CD4-positive, alpha-beta memory T cell (primary cell): Measurements from ENCODE around the gene PCIF1. TPM values are rescaled to one million over a fixed set of nuclear protein-coding genes. Genes with fewer than 3 reads are reported as not detected.

ENCODE experiments used
- CTCF ChIA-PET: fragments of 350-600 bp; sonication (Branson Sonifier 250); formaldehyde crosslinking; loops from one replicate; lab custom pipeline; 2021; ENCODE audit warnings: inconsistent platforms; ENCODE audit not compliant: partially characterized antibody; lab: Charles Lee
- POLR2A ChIA-PET: fragments of 350-600 bp; sonication (Branson Sonifier 250); formaldehyde crosslinking; loops from one replicate; lab custom pipeline; 2021; ENCODE audit not compliant: partially characterized antibody; lab: Charles Lee
- DNase-seq, 5 donors: peaks; one replicate each; pipeline versions ENCODE4 v3.0.0 to v3.0.0-alpha.2; 2020 to 2022; ENCODE audit warnings: mixed read lengths in 1 of 5
- H3K27ac ChIP-seq: one replicate; pipeline ENCODE4 v1.7.0; 2013; ENCODE audit warnings: low read depth, low read length
- H3K27me3 ChIP-seq: 2 replicates; pipeline ENCODE4 v1.7.0; 2013; ENCODE audit warnings: mild to moderate bottlenecking, low read length, moderate library complexity; ENCODE audit not compliant: insufficient read depth
- H3K36me3 ChIP-seq: 2 replicates; pipeline ENCODE4 v1.7.0; 2013; ENCODE audit warnings: mild to moderate bottlenecking, low read length, moderate library complexity; ENCODE audit not compliant: insufficient read depth
- H3K4me1 ChIP-seq: 2 replicates; pipeline ENCODE4 v1.7.0; 2013; ENCODE audit warnings: mild to moderate bottlenecking, low read length, moderate library complexity; ENCODE audit not compliant: insufficient read depth
- H3K4me3 ChIP-seq, 2 donors: one replicate each; pipeline ENCODE4 v1.7.0; 2013; ENCODE audit warnings: low read length in 2 of 2, mild to moderate bottlenecking in 1 of 2
- H3K9me3 ChIP-seq, 2 donors: one replicate each; pipeline ENCODE4 v1.7.0; 2013; ENCODE audit warnings: low read length in 2 of 2, control low read depth in 1 of 2; ENCODE audit not compliant: control insufficient read depth in 1 of 2
- H3K27ac Mint-ChIP-seq, 7 donors: one replicate each; pipeline ENCODE4 v1.8.0; 2020 to 2021; ENCODE audit warnings: mixed read lengths in 7 of 7, mild to moderate bottlenecking in 6 of 7, inconsistent platforms in 3 of 7, moderate library complexity in 3 of 7
- H3K27me3 Mint-ChIP-seq, 2 donors: one replicate each; pipeline ENCODE4 v1.8.0; 2020 to 2021; ENCODE audit warnings: mixed read lengths in 2 of 2
- H3K36me3 Mint-ChIP-seq, 2 donors: one replicate each; pipeline ENCODE4 v1.8.0; 2020 to 2021; ENCODE audit warnings: mixed read lengths in 2 of 2, inconsistent platforms in 1 of 2, mild to moderate bottlenecking in 1 of 2
- H3K4me1 Mint-ChIP-seq, 4 donors: one replicate each; pipeline ENCODE4 v1.8.0; 2020 to 2021; ENCODE audit warnings: mixed read lengths in 4 of 4, mild to moderate bottlenecking in 1 of 4
- H3K4me3 Mint-ChIP-seq, 8 donors: one replicate each; pipeline ENCODE4 v1.8.0; 2020 to 2021; ENCODE audit warnings: mixed read lengths in 8 of 8, mild to moderate bottlenecking in 7 of 8, moderate library complexity in 6 of 8, inconsistent platforms in 3 of 8
- H3K9me3 Mint-ChIP-seq, 8 donors: one replicate each; pipeline ENCODE4 v1.8.0; 2020 to 2021; ENCODE audit warnings: mixed read lengths in 8 of 8, mild to moderate bottlenecking in 5 of 8, inconsistent platforms in 3 of 8, moderate library complexity in 1 of 8
- intact Hi-C: fragments of 100-400 bp; cut with micrococcal nuclease; formaldehyde crosslinking; loops from one replicate; pipeline ENCODE4 v1.15.1; 2023
- polyA plus RNA-seq, 2 donors: library from polyadenylated mRNA; unstranded; fragments of 300-500 nt; fragmentation: Illumina TruSeq; gene quantifications; one replicate each; pipeline ENCODE4 v1.2.3, GENCODE V29; 2021
- total RNA-seq, 2 experiments: library from RNA; stranded (reverse); gene quantifications; one replicate each; pipeline ENCODE4 v1.2.3, GENCODE V29; 2021

Gene PCIF1
- total and polyA plus RNA-seq, 4 experiments from 2014 or later: 63.1 to 83.4 (median 70.2) TPM

GRCh38 chr20:45918779-45919537 is 15.5 kb upstream of the PCIF1 start:
- POLR2A ChIA-PET: interaction anchor here (1.0 kb wide), 2 partner anchors 15 to 31 kb away, joined by 4 read pairs; partner anchors contain the start of gene PCIF1
- intact Hi-C loops: no loop called here
- Mint-ChIP-seq H3K27me3 (peaks cover 24 to 31% of the 10 kb centered on the region in 2 donors), H3K27ac (peak overlapping the region in 1 of 7 donors; percentile 70), H3K4me1 (peaks cover 0 to 2% (median 0%) of the 10 kb centered on the region in 4 donors), H3K4me3 (no peak overlapping the region), H3K36me3 (no peaks in the 10 kb centered on the region), H3K9me3 (no peaks in the 10 kb centered on the region)
- H3K4me3 ChIP-seq: no peak overlapping the region
- CTCF ChIA-PET: interaction anchor here (1.2 kb wide), 1 partner anchor 120 kb away, joined by 4 read pairs; no protein-coding TSS in a partner anchor
- no peaks in the 10 kb centered on the region for H3K9me3 ChIP-seq
- H3K4me1 ChIP-seq: no peaks in the 10 kb centered on the region
- no peak overlapping the region for H3K27ac ChIP-seq
- no peak for DNase-seq
- no peaks in the 10 kb centered on the region for H3K36me3 ChIP-seq
- peaks cover 16% of the 10 kb centered on the region for H3K27me3 ChIP-seq

GRCh38 chr20:45919542-45920399 is 14.7 kb upstream of the PCIF1 start:
- Histone ChIP-seq H3K27ac (no peak overlapping the region), H3K9me3 (no peaks in the 10 kb centered on the region), H3K27me3 (peaks cover 12% of the 10 kb centered on the region), H3K4me1 (peaks cover 4% of the 10 kb centered on the region), H3K36me3 (no peaks in the 10 kb centered on the region), H3K4me3 (no peak overlapping the region)
- Mint-ChIP-seq H3K36me3 (no peaks in the 10 kb centered on the region), H3K9me3 (no peaks in the 10 kb centered on the region), H3K4me3 (no peak overlapping the region), H3K27ac (peak overlapping the region in 1 of 7 donors; percentile 70), H3K27me3 (peaks cover 17 to 24% of the 10 kb centered on the region in 2 donors), H3K4me1 (peaks cover 0 to 3% (median 0%) of the 10 kb centered on the region in 4 donors)
- intact Hi-C loops: no loop called here
- ChIA-PET POLR2A (interaction anchor here (1.0 to 1.5 kb wide), 3 partner anchors 15 to 30 kb away, joined by 4 to 5 read pairs (median 4); partner anchors contain the start of gene PCIF1), CTCF (interaction anchor here (1.2 to 1.5 kb wide), 2 partner anchors 14 to 121 kb away, joined by 4 to 5 read pairs; partner anchors contain the start of gene PCIF1)
- DNase-seq: no peak

GRCh38 chr20:45920462-45921336 is 13.8 kb upstream of the PCIF1 start:
- intact Hi-C loops: no loop called here
- Mint-ChIP-seq H3K27ac (peak overlapping the region in 1 of 7 donors; percentile 6), H3K27me3 (peaks cover 17 to 24% of the 10 kb centered on the region in 2 donors), H3K4me1 (peaks cover 0 to 3% (median 0%) of the 10 kb centered on the region in 4 donors), H3K36me3 (no peaks in the 10 kb centered on the region), H3K9me3 (no peaks in the 10 kb centered on the region), H3K4me3 (no peak overlapping the region)
- H3K4me3 ChIP-seq: no peak overlapping the region
- peaks cover 4% of the 10 kb centered on the region for H3K4me1 ChIP-seq
- H3K9me3 ChIP-seq: no peaks in the 10 kb centered on the region
- peaks cover 12% of the 10 kb centered on the region for H3K27me3 ChIP-seq
- ChIA-PET POLR2A (interaction anchor here (1.5 kb wide), 1 partner anchor 14 kb away, joined by 5 read pairs; the partner anchor contains the start of gene PCIF1), CTCF (interaction anchor here (1.3 to 1.5 kb wide), 2 partner anchors 13 to 121 kb away, joined by 3 to 5 read pairs; partner anchors contain the start of gene PCIF1)
- no peak overlapping the region for H3K27ac ChIP-seq
- no peaks in the 10 kb centered on the region for H3K36me3 ChIP-seq
- no peak for DNase-seq

- Histone ChIP-seq H3K4me1 (peaks cover 4% of the 10 kb centered on the region), H3K9me3 (no peaks in the 10 kb centered on the region), H3K27me3 (peaks cover 7% of the 10 kb centered on the region), H3K27ac (no peak overlapping the region), H3K4me3 (no peak overlapping the region), H3K36me3 (no peaks in the 10 kb centered on the region)
- ChIA-PET CTCF (interaction anchor here (1.3 to 1.5 kb wide), 2 partner anchors 12 to 122 kb away, joined by 3 to 5 read pairs; partner anchors contain the start of gene PCIF1), POLR2A (interaction anchor here (1.5 kb wide), 1 partner anchor 13 kb away, joined by 5 read pairs; the partner anchor contains the start of gene PCIF1)
- H3K4me3 Mint-ChIP-seq: no peak overlapping the region
- peak overlapping the region in 1 of 7 donors; percentile 21 for H3K27ac Mint-ChIP-seq
- intact Hi-C loops: no loop called here
- H3K4me1 Mint-ChIP-seq: peaks cover 0 to 3% (median 0%) of the 10 kb centered on the region in 4 donors
- peaks cover 16 to 20% of the 10 kb centered on the region in 2 donors for H3K27me3 Mint-ChIP-seq
- H3K36me3 Mint-ChIP-seq: no peaks in the 10 kb centered on the region
- DNase-seq: no peak
- no peaks in the 10 kb centered on the region for H3K9me3 Mint-ChIP-seq
These were observed 12.9 kb upstream of the PCIF1 start for GRCh38 chr20:45921337-45922189.

GRCh38 chr20:45924391-45925261 is 9.9 kb upstream of the PCIF1 start:
- no peak overlapping the region for H3K4me3 ChIP-seq
- no peak for DNase-seq
- H3K36me3 ChIP-seq: no peaks in the 10 kb centered on the region
- Mint-ChIP-seq H3K9me3 (no peaks in the 10 kb centered on the region), H3K27me3 (peaks cover 7 to 11% of the 10 kb centered on the region in 2 donors), H3K4me3 (no peak overlapping the region), H3K36me3 (no peaks in the 10 kb centered on the region), H3K4me1 (peaks cover 0 to 4% (median 2%) of the 10 kb centered on the region in 4 donors), H3K27ac (peak overlapping the region in 2 of 7 donors; percentile 3 to 31)
- intact Hi-C loops: no loop called here
- H3K27me3 ChIP-seq: peaks cover 7% of the 10 kb centered on the region
- POLR2A ChIA-PET: interaction anchor here (0.7 to 2.5 kb wide), 6 partner anchors 10 to 68 kb away, joined by 3 to 13 read pairs (median 3); partner anchors contain the start of gene PCIF1
- CTCF ChIA-PET: interaction anchor here (1.1 to 1.4 kb wide), 3 partner anchors 8 to 124 kb away, joined by 3 to 4 read pairs (median 3); partner anchors contain the start of gene PCIF1
- peaks cover 4% of the 10 kb centered on the region for H3K4me1 ChIP-seq
- H3K27ac ChIP-seq: no peak overlapping the region
- H3K9me3 ChIP-seq: no peaks in the 10 kb centered on the region
